ENCODE measurements around the gene ZNF689. TPM values are rescaled to one million over a fixed set of nuclear protein-coding genes. Genes with fewer than 3 reads are reported as not detected.
"Not testable (repeated sequence)": the region's sequence is repeated elsewhere in the genome, so short reads cannot be mapped to it uniquely, and the experiment has no call there.

Gene ZNF689
- total RNA-seq, 1 experiment from 2014 or later = 10.9 TPM

- in situ Hi-C loops (cut with HindIII; ENCODE audit: low sequenced_read_pairs) = no loop called here
- no peak for DNase-seq (ENCODE audit: low spot score)
Measured at GRCh38 chr16:30605158-30605557, 5.0 kb downstream of the ZNF689 start.

- no peak for DNase-seq (ENCODE audit: low spot score)
- in situ Hi-C loops (cut with HindIII; ENCODE audit: low sequenced_read_pairs) = no loop called here
Measured at GRCh38 chr16:30604316-30604947, 5.8 kb downstream of the ZNF689 start.

- in situ Hi-C loops (cut with HindIII; ENCODE audit: low sequenced_read_pairs) = no loop called here
- DNase-seq (ENCODE audit: low spot score) = no peak
Measured at GRCh38 chr16:30603945-30604315, 6.3 kb downstream of the ZNF689 start.

GRCh38 chr16:30602616-30603277 is 7.4 kb downstream of the ZNF689 start:
- no peak for DNase-seq (ENCODE audit: low spot score)
- in situ Hi-C loops (cut with HindIII; ENCODE audit: low sequenced_read_pairs) = no loop called here

GRCh38 chr16:30601966-30602365 is 8.2 kb downstream of the ZNF689 start:
- in situ Hi-C loops (cut with HindIII; ENCODE audit: low sequenced_read_pairs) = no loop called here
- no peak for DNase-seq (ENCODE audit: low spot score)

- in situ Hi-C loops (cut with HindIII; ENCODE audit: low sequenced_read_pairs) = no loop called here
- DNase-seq (ENCODE audit: low spot score) = no peak
Measured at GRCh38 chr16:30600929-30601328, 9.3 kb downstream of the ZNF689 start.

- in situ Hi-C loops (cut with HindIII; ENCODE audit: low sequenced_read_pairs) = no loop called here
- no peak for DNase-seq (ENCODE audit: low spot score)
Measured at GRCh38 chr16:30600215-30600614, 10.0 kb downstream of the ZNF689 start.

- no peak for DNase-seq (ENCODE audit: low spot score)
- in situ Hi-C loops (cut with HindIII; ENCODE audit: low sequenced_read_pairs) = no loop called here
Measured at GRCh38 chr16:30592871-30593270, 17.3 kb downstream of the ZNF689 start.

- in situ Hi-C loops (cut with HindIII; ENCODE audit: low sequenced_read_pairs); DNase-seq (ENCODE audit: low spot score): not testable (repeated sequence)
Measured at GRCh38 chr16:30590869-30591268, 19.3 kb downstream of the ZNF689 start.

- DNase-seq (ENCODE audit: low spot score); in situ Hi-C loops (cut with HindIII; ENCODE audit: low sequenced_read_pairs): not testable (repeated sequence)
Measured at GRCh38 chr16:30589582-30589981, 20.6 kb downstream of the ZNF689 start.

GRCh38 chr16:30588651-30589050 is 21.5 kb downstream of the ZNF689 start:
- DNase-seq (ENCODE audit: low spot score) = no peak
- in situ Hi-C loops (cut with HindIII; ENCODE audit: low sequenced_read_pairs) = no loop called here

- DNase-seq (ENCODE audit: low spot score) = peak; percentile 99
Measured at GRCh38 chr16:30585400-30586191, 24.6 kb downstream of the ZNF689 start, which contains the start of gene ZNF785. Gene ZNF785 (minus strand): TSS chr16:30585697. CDS start chr16:30585611, 86 bp downstream.

GRCh38 chr16:30585022-30585399 is 25.2 kb downstream of the ZNF689 start:
- DNase-seq (ENCODE audit: low spot score) = no peak
- in situ Hi-C loops (cut with HindIII; ENCODE audit: low sequenced_read_pairs) = no loop called here

More at GRCh38 chr16:30585400-30586191, 24.6 kb downstream of the ZNF689 start, which contains the start of gene ZNF785:
- in situ Hi-C loops (cut with HindIII; ENCODE audit: low sequenced_read_pairs) = no loop called here

GRCh38 chr16:30582611-30583340 is 27.4 kb downstream of the ZNF689 start:
- in situ Hi-C loops (cut with HindIII; ENCODE audit: low sequenced_read_pairs) = no loop called here

GRCh38 chr16:30581457-30581856 is 28.7 kb downstream of the ZNF689 start:
- DNase-seq (ENCODE audit: low spot score) = no peak
- in situ Hi-C loops (cut with HindIII; ENCODE audit: low sequenced_read_pairs) = no loop called here

More at GRCh38 chr16:30582611-30583340, 27.4 kb downstream of the ZNF689 start:
- DNase-seq (ENCODE audit: low spot score) = no peak

- in situ Hi-C loops (cut with HindIII; ENCODE audit: low sequenced_read_pairs) = no loop called here
Measured at GRCh38 chr16:30574678-30575077, 35.5 kb downstream of the ZNF689 start.

GRCh38 chr16:30571445-30572322 is 38.5 kb downstream of the ZNF689 start, which contains the start of gene ZNF688:
Gene ZNF688 (minus strand): TSS chr16:30571714. CDS start chr16:30571629, 85 bp downstream.
- in situ Hi-C loops (cut with HindIII; ENCODE audit: low sequenced_read_pairs) = no loop called here
- peak; percentile 99 for DNase-seq (ENCODE audit: low spot score)

More at GRCh38 chr16:30574678-30575077, 35.5 kb downstream of the ZNF689 start:
- DNase-seq (ENCODE audit: low spot score) = no peak
